NCI-H187 treated with DMSO at 0.1 percent for 48 hours (cell line): Measurements from ENCODE around the gene DPRX.

Experiments used
- DNase-seq: peaks from one replicate; lab custom pipeline; 2025; lab: John Stamatoyannopoulos, UW

DPRX gene

DNA sequence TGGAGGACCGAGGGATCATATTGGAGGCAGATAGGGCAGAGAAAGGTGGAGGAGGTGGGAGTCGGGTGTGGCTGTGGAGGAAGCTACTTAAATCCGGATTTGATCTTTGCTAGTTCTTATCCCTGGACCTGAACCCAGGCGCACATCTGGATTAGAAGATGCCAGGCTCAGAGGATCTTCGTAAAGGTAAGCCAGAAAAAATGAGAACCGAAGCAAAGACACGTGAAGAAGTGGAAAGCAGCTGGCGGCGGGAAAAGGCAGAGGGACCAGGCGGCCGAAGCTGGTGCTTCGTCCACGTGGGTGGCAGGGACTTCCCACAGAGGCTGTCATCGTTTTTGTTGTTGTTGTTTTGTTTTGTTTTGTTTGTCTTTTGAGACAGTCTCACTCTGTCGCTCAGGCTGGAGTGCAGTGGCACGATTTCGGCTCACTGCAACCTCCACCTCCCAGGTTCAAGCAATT lies at the start of gene DPRX:
DPRX (plus strand) TSS at position 51 of the 459 bp plus-strand sequence; CDS start at position 159, 108 bp downstream.
- no peak for DNase-seq

DNA sequence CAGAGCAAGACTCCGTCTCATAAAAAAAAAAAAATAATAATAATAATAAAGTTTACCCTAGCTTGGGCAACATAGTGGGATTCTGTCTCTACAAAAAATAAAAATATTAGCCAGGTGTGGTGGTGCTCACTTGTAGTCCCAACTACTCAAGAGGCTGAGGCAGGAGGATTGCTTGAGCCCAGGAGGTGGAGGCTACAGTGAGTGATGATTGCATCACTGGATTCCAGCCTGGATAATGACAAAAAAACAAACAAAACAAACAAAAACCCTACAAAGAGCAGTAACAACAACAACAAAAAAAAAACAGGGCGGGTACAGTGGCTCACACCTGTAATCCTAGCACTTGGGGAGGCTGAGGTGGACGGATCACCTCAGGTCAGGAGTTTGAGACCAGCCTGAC lies 48.6 kb upstream of the DPRX start:
- no peak for DNase-seq

DNA sequence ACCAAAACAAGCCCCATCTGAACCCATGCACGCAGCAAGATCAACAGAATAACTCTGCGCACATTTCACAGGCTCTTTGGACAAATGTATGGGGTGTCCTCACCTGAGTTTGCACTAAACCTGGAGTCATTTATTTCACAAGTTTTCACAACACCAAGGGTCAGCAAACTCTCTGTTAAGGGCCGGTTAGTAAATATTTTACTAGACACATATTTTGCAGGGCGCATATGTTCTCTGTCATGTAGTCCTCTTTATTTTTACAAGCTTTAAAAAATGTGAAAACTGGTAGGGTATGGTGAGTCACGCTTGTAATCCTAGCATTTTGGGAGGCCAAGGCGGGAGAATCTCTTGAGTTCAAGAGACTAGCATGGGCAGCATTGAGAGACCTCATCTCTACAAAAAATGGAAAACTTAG lies 45.5 kb upstream of the DPRX start:
- DNase-seq = no peak

- no peak for DNase-seq
Observed at GRCh38 chr19:53594811-53595509, 36.8 kb upstream of the DPRX start.

DNA sequence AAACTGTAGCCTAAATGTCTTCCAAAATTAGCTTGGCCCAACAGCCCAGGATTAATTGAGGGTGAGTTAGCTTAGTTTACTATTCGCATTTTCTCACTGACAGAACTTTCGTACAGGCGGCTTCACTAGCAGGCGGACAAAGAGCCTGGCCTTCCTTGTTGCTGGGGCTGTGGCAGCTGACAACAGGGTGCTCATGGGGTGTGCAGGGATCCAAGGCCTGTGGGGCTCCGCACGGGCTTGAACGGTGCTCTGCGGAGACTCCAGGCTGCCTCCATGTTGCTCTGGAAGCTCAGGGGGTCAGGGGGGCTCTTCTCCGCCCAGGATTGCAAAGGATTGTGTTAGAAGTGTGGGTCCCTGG lies 36.3 kb upstream of the DPRX start:
- no peak for DNase-seq

GRCh38 chr19:53596056-53596455 lies 35.7 kb upstream of the DPRX start:
- no peak for DNase-seq

DNA sequence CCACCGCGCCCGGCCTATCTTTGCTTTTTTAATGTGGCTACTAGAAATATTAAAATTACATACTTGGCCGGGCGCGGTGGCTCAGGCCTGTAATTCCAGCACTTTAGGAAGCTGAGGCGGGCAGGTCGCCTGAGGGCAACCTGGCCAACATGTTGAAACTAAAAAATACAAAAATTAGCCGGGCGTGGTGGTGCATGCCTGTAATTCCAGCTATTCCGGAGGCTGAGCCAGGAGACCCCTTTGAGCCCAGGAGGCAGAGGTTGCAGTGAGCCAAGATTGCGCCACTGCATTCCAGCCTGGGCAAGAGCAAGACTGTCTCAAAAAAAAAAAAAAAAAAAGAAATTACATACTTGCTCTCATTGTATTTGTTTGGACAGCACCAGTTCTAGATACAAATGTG lies 34.8 kb upstream of the DPRX start:
- DNase-seq = no peak

- no peak for DNase-seq
Observed at GRCh38 chr19:53598361-53598760, 33.4 kb upstream of the DPRX start.

DNA sequence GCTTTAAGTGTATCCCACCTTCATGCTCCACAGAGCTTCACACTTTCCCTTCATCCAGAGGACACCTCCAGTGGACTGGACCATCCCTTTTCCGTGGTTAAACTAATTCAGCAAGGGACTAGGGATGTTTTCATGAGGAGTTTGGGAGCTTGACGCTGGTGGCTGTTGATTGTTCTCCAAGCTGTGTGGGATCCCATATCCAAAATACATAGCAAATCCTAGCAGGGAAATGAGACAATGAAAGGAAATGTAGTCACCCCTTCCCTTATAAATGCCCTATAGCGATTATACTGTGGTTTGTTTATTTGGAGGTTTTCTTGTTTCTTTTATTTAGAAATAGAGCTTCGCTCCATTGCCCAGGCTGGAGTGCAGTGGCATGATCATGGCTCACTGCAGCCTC lies 31.6 kb upstream of the DPRX start:
- DNase-seq = no peak

GRCh38 chr19:53606031-53606430 lies 25.8 kb upstream of the DPRX start:
- DNase-seq = no peak

DNA sequence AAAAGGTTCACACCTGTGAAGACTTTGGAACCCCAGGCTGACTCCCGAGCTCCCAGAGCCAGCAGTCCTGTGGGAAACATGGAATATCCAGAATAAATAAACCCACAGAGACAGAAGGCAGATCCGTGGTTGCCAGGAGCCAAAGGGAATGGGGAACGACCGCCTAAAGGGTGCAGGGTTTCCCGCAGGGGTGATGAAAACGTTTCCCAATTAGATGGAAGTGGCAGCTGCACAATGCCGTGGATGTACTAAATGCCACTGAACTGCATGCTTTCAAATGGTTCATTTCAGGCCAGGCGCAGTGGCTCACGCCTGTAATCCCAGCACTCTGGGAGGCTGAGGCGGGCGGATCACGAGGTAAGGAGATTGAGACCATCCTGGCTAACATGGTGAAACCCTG lies 23.4 kb upstream of the DPRX start:
- no peak for DNase-seq

DNA sequence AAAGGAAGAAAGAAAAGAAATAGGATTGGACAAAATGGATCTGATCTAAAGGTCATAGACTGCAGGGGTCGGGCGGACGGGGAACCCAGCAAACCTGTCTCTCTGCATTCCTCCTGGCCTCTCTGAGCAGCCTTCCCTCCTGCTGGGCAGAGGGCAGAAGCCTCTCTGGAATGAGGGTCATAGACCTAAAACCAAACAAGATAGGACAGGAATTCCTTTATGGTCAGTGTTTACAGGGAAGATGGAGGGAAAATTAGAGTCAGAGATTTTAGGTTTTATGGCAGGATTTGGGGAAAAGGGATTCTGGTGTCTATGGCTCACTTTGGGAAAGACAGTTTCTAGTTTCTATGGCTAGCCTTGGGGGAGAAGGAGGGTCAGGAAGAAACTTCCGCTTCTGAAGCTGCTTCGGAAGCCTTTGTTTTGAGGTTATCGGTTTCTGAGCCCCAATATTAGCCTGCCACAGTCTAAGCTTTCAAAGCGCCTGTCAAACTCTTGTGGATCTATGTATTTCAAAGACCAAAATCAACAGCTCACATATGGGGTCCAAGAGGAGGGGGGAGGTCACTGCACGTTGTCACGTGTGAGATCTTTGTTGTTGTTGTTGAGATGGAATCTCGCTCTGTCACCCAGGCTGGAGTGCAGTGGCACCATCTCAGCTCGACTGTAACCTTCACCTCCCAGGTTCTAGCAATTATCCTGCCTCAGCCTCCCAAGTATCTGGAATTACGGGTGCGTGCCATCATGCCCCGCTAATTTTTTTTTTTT lies 18.9 kb upstream of the DPRX start:
- no peak for DNase-seq

GRCh38 chr19:53621885-53622740 lies 9.7 kb upstream of the DPRX start:
- DNase-seq = no peak

- no peak for DNase-seq
Observed at GRCh38 chr19:53624771-53625545, 6.8 kb upstream of the DPRX start.

DNA sequence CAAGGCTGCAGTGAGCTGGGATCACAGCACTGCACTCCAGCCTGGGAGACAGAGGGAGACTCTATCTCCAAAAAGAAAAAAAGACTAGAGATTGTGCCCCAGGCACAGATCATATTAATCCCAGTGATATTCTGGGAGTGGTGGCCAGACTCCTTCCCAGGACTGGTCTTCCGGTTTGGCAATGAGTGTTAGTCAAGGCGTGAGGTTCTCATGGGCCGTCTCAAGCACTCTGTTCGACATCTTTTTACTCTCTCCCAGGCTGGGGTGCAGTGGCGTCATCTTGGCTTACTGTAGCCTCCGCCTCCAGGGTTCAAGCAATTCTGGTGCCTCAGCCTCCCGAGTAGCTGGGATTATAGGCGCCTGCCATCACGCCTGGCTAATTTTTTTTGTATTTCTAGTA lies 5.3 kb upstream of the DPRX start:
- DNase-seq = no peak

DNA sequence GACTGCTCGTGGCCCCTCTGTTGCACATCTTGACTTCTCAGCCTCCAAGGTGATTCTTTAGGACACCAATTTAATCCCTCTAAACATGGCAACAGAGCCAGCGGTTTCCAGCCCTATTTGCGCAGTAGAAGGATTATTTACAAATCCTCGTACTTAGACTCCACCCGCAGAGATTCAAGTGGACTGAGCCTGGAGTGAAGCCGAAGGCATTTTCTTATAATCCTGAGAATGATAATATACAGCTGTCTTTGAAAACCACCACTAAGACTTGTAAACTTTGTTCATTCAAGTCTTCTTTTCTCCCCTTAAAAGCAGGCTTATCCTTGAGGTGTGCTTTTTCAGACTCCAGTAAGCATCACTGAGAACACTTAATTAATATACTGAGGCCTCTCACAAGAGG lies 4.8 kb upstream of the DPRX start:
- no peak for DNase-seq

DNA sequence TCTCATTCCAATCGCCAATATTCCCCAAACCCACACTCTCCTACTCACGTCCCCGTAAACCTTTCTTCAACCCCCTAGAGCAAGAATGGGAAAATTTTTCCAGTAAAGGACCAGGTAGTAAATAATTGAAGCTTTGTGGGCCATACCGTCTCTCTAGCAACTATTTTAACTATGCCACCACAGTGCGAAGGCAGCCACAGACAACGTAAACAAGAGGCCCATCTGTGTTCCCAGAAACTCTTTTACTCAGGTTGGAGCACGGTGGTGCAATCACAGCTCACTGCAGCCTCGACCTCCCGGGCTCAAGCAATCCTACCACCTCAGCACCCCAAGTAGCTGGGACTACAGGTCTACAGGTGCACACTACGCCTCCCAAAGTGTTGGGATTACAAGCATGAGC lies 3.0 kb downstream of the DPRX start:
- no peak for DNase-seq

DNA sequence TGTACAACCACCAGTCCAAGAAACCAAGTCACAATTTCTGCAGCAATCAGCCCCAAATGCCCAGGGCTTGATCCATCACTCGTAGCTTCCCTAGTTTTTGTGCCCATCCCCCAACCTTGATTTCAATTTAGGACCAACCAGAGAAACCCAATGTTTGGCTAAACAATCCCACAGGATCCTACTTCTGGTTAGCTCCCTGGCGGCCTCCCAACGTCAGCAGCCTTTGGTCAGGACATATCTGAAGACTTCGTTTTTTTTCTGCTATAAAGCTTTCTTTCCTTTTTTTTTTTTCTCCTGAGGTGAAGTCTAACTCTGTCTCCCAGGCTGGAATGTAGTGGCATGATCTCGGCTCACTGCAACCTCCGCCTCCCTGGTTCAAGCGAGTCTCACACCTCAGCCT lies 7.7 kb downstream of the DPRX start:
- no peak for DNase-seq

DNA sequence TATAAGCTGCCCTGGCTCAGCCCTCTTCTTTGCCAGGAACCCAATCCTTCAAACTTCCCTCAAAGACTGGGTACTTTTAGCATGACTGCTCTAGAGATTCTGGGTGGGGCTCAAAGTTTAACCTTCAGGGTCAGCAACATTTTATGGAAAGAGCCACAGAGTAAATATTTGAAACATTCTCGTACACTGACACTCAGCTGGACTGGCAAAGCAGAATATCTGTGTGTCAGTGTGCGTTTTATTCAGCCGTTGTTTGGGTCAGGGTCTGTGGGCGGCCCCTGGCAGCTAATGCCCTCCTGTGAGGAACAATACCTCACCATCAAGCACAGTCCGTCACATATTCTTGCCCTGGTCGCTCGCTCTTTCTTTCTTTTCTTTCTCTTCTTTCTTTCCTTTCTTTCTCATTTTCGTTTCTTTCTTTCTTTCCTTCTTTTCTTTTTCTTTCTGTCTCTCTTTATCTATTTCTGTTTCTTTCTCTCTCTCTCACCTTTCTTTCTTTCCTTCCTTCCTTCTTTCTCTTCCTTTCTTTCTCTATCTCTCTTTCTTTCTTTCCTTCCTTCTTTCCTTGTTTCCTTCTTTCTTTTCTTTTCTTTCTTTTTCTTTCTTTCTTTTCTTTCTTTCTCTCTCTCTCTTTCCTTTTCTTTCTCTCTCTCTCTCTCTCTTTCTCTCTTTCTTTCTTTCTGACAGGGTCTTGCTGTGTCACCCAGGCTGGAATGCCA lies 10.7 kb downstream of the DPRX start:
- no peak for DNase-seq

GRCh38 chr19:53644061-53644816 lies 12.4 kb downstream of the DPRX start:
- no peak for DNase-seq

- no peak for DNase-seq
Observed at GRCh38 chr19:53646144-53646543, 14.3 kb downstream of the DPRX start.
